Measurements from ENCODE around the gene LTBP2.

Gene LTBP2

GRCh38 chr14:74649673-74650072, 37.6 kb upstream of the LTBP2 start:
- Histone ChIP-seq H3K27me3 (ENCODE audit: control insufficient read depth, insufficient read depth, low read length) (no peaks in the 10 kb centered on the region), H3K4me3 (ENCODE audit: low read depth, low read length) (no peak overlapping the region), H3K4me1 (ENCODE audit: control insufficient read depth, insufficient read depth, low read length) (peaks cover 4% of the 10 kb centered on the region; the same call in 1 of the 2 replicates), H3K9me3 (ENCODE audit: control insufficient read depth, insufficient read depth, low read length) (no peaks in the 10 kb centered on the region), H3K9ac (ENCODE audit: low read depth, low read length) (no peak overlapping the region), H3K36me3 (ENCODE audit: control insufficient read depth, insufficient read depth, low read length) (no peaks in the 10 kb centered on the region), H3K27ac (ENCODE audit: low read depth, low read length) (no peak overlapping the region)

GRCh38 chr14:74649167-74649566, 37.1 kb upstream of the LTBP2 start:
- no peak overlapping the region for H3K27ac ChIP-seq (ENCODE audit: low read depth, low read length)
- H3K36me3 ChIP-seq (ENCODE audit: control insufficient read depth, insufficient read depth, low read length) = no peaks in the 10 kb centered on the region
- no peak overlapping the region for H3K4me3 ChIP-seq (ENCODE audit: low read depth, low read length)
- no peaks in the 10 kb centered on the region for H3K27me3 ChIP-seq (ENCODE audit: control insufficient read depth, insufficient read depth, low read length)
- H3K4me1 ChIP-seq (ENCODE audit: control insufficient read depth, insufficient read depth, low read length) = peaks cover 4% of the 10 kb centered on the region; the same call in 1 of the 2 replicates
- no peaks in the 10 kb centered on the region for H3K9me3 ChIP-seq (ENCODE audit: control insufficient read depth, insufficient read depth, low read length)
- H3K9ac ChIP-seq (ENCODE audit: low read depth, low read length) = no peak overlapping the region

GRCh38 chr14:74648601-74649000, 36.6 kb upstream of the LTBP2 start:
- Histone ChIP-seq H3K36me3 (ENCODE audit: control insufficient read depth, insufficient read depth, low read length) (no peaks in the 10 kb centered on the region), H3K27ac (ENCODE audit: low read depth, low read length) (no peak overlapping the region), H3K4me1 (ENCODE audit: control insufficient read depth, insufficient read depth, low read length) (peaks cover 4% of the 10 kb centered on the region; the same call in 1 of the 2 replicates), H3K9me3 (ENCODE audit: control insufficient read depth, insufficient read depth, low read length) (no peaks in the 10 kb centered on the region), H3K9ac (ENCODE audit: low read depth, low read length) (no peak overlapping the region), H3K27me3 (ENCODE audit: control insufficient read depth, insufficient read depth, low read length) (no peaks in the 10 kb centered on the region), H3K4me3 (ENCODE audit: low read depth, low read length) (no peak overlapping the region)

GRCh38 chr14:74647678-74648461, 35.8 kb upstream of the LTBP2 start:
- Histone ChIP-seq H3K4me3 (ENCODE audit: low read depth, low read length) (no peak overlapping the region), H3K9ac (ENCODE audit: low read depth, low read length) (no peak overlapping the region), H3K9me3 (ENCODE audit: control insufficient read depth, insufficient read depth, low read length) (no peaks in the 10 kb centered on the region), H3K36me3 (ENCODE audit: control insufficient read depth, insufficient read depth, low read length) (no peaks in the 10 kb centered on the region), H3K27ac (ENCODE audit: low read depth, low read length) (no peak overlapping the region), H3K4me1 (ENCODE audit: control insufficient read depth, insufficient read depth, low read length) (peaks cover 4% of the 10 kb centered on the region; the same call in 1 of the 2 replicates), H3K27me3 (ENCODE audit: control insufficient read depth, insufficient read depth, low read length) (no peaks in the 10 kb centered on the region)

GRCh38 chr14:74647061-74647677, 35.1 kb upstream of the LTBP2 start:
- Histone ChIP-seq H3K27ac (ENCODE audit: low read depth, low read length) (no peak overlapping the region), H3K4me1 (ENCODE audit: control insufficient read depth, insufficient read depth, low read length) (peaks cover 4% of the 10 kb centered on the region; the same call in 1 of the 2 replicates)

GRCh38 chr14:74645756-74646470, 33.9 kb upstream of the LTBP2 start:
- no peak overlapping the region for H3K27ac ChIP-seq (ENCODE audit: low read depth, low read length)
- H3K9me3 ChIP-seq (ENCODE audit: control insufficient read depth, insufficient read depth, low read length) = no peaks in the 10 kb centered on the region
- H3K4me1 ChIP-seq (ENCODE audit: control insufficient read depth, insufficient read depth, low read length) = peaks cover 4% of the 10 kb centered on the region; the same call in 1 of the 2 replicates
- H3K9ac ChIP-seq (ENCODE audit: low read depth, low read length) = no peak overlapping the region
- no peaks in the 10 kb centered on the region for H3K36me3 ChIP-seq (ENCODE audit: control insufficient read depth, insufficient read depth, low read length)
- no peaks in the 10 kb centered on the region for H3K27me3 ChIP-seq (ENCODE audit: control insufficient read depth, insufficient read depth, low read length)
- H3K4me3 ChIP-seq (ENCODE audit: low read depth, low read length) = no peak overlapping the region

More at GRCh38 chr14:74647061-74647677, 35.1 kb upstream of the LTBP2 start:
- no peaks in the 10 kb centered on the region for H3K9me3 ChIP-seq (ENCODE audit: control insufficient read depth, insufficient read depth, low read length)
- H3K9ac ChIP-seq (ENCODE audit: low read depth, low read length) = no peak overlapping the region
- no peaks in the 10 kb centered on the region for H3K36me3 ChIP-seq (ENCODE audit: control insufficient read depth, insufficient read depth, low read length)
- no peak overlapping the region for H3K4me3 ChIP-seq (ENCODE audit: low read depth, low read length)
- H3K27me3 ChIP-seq (ENCODE audit: control insufficient read depth, insufficient read depth, low read length) = no peaks in the 10 kb centered on the region

- H3K9ac ChIP-seq (ENCODE audit: low read depth, low read length) = no peak overlapping the region
- no peaks in the 10 kb centered on the region for H3K27me3 ChIP-seq (ENCODE audit: control insufficient read depth, insufficient read depth, low read length)
- peaks cover 4% of the 10 kb centered on the region; the same call in 1 of the 2 replicates for H3K4me1 ChIP-seq (ENCODE audit: control insufficient read depth, insufficient read depth, low read length)
- no peak overlapping the region for H3K27ac ChIP-seq (ENCODE audit: low read depth, low read length)
- H3K4me3 ChIP-seq (ENCODE audit: low read depth, low read length) = no peak overlapping the region
- no peaks in the 10 kb centered on the region for H3K9me3 ChIP-seq (ENCODE audit: control insufficient read depth, insufficient read depth, low read length)
- no peaks in the 10 kb centered on the region for H3K36me3 ChIP-seq (ENCODE audit: control insufficient read depth, insufficient read depth, low read length)
Measured at GRCh38 chr14:74645244-74645643, 33.2 kb upstream of the LTBP2 start.

GRCh38 chr14:74641601-74642391, 29.8 kb upstream of the LTBP2 start:
- no peak overlapping the region for H3K9ac ChIP-seq (ENCODE audit: low read depth, low read length)
- peaks cover 2% of the 10 kb centered on the region; the same call in 1 of the 2 replicates for H3K4me1 ChIP-seq (ENCODE audit: control insufficient read depth, insufficient read depth, low read length)
- no peaks in the 10 kb centered on the region for H3K27me3 ChIP-seq (ENCODE audit: control insufficient read depth, insufficient read depth, low read length)
- H3K27ac ChIP-seq (ENCODE audit: low read depth, low read length) = no peak overlapping the region
- no peaks in the 10 kb centered on the region for H3K36me3 ChIP-seq (ENCODE audit: control insufficient read depth, insufficient read depth, low read length)
- H3K4me3 ChIP-seq (ENCODE audit: low read depth, low read length) = no peak overlapping the region
- no peaks in the 10 kb centered on the region for H3K9me3 ChIP-seq (ENCODE audit: control insufficient read depth, insufficient read depth, low read length)

GRCh38 chr14:74638966-74639365, 26.9 kb upstream of the LTBP2 start:
- H3K27ac ChIP-seq (ENCODE audit: low read depth, low read length) = no peak overlapping the region
- no peak overlapping the region for H3K9ac ChIP-seq (ENCODE audit: low read depth, low read length)
- no peaks in the 10 kb centered on the region for H3K9me3 ChIP-seq (ENCODE audit: control insufficient read depth, insufficient read depth, low read length)
- no peak overlapping the region for H3K4me3 ChIP-seq (ENCODE audit: low read depth, low read length)
- H3K36me3 ChIP-seq (ENCODE audit: control insufficient read depth, insufficient read depth, low read length) = no peaks in the 10 kb centered on the region
- peaks cover 6% of the 10 kb centered on the region; the same call in 1 of the 2 replicates for H3K4me1 ChIP-seq (ENCODE audit: control insufficient read depth, insufficient read depth, low read length)
- no peaks in the 10 kb centered on the region for H3K27me3 ChIP-seq (ENCODE audit: control insufficient read depth, insufficient read depth, low read length)

- Histone ChIP-seq H3K36me3 (ENCODE audit: control insufficient read depth, insufficient read depth, low read length) (no peaks in the 10 kb centered on the region), H3K4me1 (ENCODE audit: control insufficient read depth, insufficient read depth, low read length) (peaks cover 6% of the 10 kb centered on the region; the same call in 1 of the 2 replicates), H3K9me3 (ENCODE audit: control insufficient read depth, insufficient read depth, low read length) (no peaks in the 10 kb centered on the region), H3K4me3 (ENCODE audit: low read depth, low read length) (no peak overlapping the region), H3K27me3 (ENCODE audit: control insufficient read depth, insufficient read depth, low read length) (no peaks in the 10 kb centered on the region), H3K27ac (ENCODE audit: low read depth, low read length) (no peak overlapping the region), H3K9ac (ENCODE audit: low read depth, low read length) (no peak overlapping the region)
Measured at GRCh38 chr14:74638066-74638465, 26.0 kb upstream of the LTBP2 start.

All from HUES48 (cell line).